ENCODE measurements around the gene HOXA9.

Gene HOXA9

GRCh38 chr7:27164367-27165088 lies 809 bp downstream of the HOXA9 start:
- TF ChIP-seq, protein P1, sequence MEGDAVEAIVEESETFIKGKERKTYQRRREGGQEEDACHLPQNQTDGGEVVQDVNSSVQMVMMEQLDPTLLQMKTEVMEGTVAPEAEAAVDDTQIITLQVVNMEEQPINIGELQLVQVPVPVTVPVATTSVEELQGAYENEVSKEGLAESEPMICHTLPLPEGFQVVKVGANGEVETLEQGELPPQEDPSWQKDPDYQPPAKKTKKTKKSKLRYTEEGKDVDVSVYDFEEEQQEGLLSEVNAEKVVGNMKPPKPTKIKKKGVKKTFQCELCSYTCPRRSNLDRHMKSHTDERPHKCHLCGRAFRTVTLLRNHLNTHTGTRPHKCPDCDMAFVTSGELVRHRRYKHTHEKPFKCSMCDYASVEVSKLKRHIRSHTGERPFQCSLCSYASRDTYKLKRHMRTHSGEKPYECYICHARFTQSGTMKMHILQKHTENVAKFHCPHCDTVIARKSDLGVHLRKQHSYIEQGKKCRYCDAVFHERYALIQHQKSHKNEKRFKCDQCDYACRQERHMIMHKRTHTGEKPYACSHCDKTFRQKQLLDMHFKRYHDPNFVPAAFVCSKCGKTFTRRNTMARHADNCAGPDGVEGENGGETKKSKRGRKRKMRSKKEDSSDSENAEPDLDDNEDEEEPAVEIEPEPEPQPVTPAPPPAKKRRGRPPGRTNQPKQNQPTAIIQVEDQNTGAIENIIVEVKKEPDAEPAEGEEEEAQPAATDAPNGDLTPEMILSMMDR (IDR thresholded peaks at IDR 0.05; ENCODE audit: low read depth, low read length, missing control alignments), result no peak
- DNase-seq (ENCODE audit: low read depth), result no peak
- no peak overlapping the region for H3K4me3 ChIP-seq (ENCODE audit: low read depth, low read length)

DNA sequence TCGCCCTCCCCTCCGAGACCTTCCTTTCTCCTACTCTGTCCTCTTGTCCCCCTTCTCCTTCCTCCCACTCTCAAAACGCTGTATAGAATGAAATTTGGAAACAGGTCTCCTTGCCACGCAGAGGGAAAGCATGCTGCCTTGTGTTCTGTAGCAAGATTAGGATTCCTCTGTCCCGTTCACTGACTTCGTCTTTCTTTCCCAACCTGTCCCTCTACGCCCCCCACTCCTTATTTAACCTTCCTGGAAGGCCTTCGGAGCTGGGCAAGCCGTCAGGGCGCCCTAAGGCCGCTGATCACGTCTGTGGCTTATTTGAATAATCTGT lies 1.3 kb downstream of the HOXA9 start:
- H3K4me3 ChIP-seq (ENCODE audit: low read depth, low read length), result no peak overlapping the region
- DNase-seq (ENCODE audit: low read depth), result no peak
- TF ChIP-seq, protein P1 (IDR thresholded peaks at IDR 0.05; ENCODE audit: low read depth, low read length, missing control alignments), result no peak

DNA sequence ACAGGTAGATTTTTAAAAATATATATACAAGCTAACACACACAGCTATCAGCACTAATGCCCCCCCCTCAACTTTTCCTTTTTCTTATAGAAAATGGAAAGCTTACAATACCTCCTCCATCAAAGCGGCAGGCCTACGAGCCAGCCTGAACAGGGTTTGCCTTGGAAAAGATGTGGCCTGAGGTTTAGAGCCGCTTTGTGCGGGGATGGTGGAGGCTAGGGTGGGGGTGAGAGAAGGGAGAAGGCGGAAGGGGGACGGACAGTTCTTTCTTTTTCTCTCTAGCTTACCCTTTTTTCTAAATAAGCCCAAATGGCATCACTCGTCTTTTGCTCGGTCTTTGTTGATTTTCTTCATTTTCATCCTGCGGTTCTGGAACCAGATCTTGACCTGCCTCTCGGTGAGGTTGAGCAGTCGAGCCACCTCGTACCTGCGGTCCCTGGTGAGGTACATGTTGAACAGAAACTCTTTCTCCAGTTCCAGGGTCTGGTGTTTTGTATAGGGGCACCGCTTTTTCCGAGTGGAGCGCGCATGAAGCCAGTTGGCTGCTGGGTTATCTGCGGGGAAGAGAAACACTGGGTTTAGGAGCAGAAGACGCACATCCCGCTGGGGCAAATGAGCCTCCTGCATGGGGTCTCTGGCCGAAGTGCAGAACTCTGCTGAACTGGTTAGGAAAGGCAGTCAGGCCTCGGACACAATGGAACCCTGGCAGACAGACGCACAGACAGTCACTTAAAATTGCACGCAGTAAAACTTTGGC lies 1.9 kb downstream of the HOXA9 start:
- H3K4me3 ChIP-seq (ENCODE audit: low read depth, low read length), result no peak overlapping the region
- DNase-seq (ENCODE audit: low read depth), result no peak
- TF ChIP-seq, protein P1 (IDR thresholded peaks at IDR 0.05; ENCODE audit: low read depth, low read length, missing control alignments), result no peak

DNA sequence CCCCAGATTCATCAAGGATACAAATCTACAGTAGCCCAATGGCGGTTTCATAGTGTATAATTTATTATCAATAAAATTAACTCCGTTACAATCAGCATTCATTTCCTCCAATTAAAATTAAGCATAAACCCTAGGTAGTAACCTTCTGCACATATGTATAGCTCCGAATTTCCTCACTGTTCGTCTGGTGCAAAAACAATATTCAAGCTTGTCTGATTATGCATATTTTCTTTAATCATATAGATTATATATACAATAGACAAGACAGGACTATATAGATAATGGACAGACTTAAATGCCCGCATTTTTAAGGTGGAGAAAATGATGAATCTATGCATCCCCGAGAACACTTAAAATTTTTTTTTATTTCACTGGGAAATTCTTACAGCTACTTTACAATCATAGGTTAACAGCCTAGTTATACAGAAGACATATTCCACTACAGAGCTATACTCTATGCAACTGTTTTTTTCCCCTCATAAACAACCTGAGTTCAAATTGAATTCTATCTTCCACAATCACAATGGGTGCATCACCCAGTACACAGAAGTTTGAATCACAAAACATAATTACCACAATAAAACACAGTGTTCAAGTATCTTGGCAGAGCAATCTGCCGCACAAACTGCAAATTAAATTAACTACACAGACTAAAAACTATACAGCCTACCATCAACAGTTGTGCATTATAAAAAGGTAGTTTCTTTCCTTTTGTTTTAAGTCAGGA lies 2.6 kb downstream of the HOXA9 start:
- TF ChIP-seq, protein P1 (IDR thresholded peaks at IDR 0.05; ENCODE audit: low read depth, low read length, missing control alignments), result no peak
- no peak overlapping the region for H3K4me3 ChIP-seq (ENCODE audit: low read depth, low read length)

DNA sequence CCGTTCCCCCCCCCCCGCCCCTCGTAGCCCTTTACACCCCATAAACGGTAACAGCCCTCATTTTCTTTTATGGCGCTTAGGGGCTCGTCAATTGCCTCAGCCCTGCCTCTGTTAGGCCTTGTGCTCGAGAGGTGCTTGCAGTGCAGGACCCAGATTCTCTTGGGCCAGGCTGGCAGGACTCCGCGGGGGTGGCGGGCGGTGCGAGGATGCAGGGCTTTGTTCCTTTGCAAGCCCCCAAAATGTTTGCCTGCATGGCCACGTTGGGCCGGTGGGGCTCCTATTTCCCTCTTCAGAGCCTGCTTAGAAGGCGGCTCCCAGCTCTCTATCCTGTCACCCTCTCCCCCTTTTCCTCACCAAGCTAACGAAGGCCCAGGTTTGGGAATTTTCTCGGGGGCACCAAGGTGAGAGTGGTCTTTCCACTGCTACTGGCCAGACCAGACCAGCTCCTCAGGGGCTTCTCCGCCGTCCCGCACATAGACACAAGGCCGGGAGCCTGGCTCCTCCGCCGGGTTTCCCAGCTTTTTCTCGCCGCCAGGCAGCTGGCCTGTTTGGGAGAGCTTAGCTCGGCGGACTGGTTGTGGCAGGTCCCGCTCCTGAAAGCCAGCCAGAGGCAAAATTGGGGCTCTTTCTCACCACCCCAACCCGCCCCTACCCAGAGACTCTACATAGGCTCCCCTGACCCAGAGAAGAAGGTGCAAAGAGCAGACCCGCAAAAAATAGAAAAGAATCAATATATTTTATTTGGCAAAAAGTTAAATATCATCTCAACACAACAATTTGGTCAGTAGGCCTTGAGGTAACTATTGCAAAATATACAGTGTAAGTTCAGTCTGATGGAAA lies 3.4 kb downstream of the HOXA9 start:
- TF ChIP-seq, protein P1 (IDR thresholded peaks at IDR 0.05; ENCODE audit: low read depth, low read length, missing control alignments), result no peak
- no peak overlapping the region for H3K4me3 ChIP-seq (ENCODE audit: low read depth, low read length)
- DNase-seq (ENCODE audit: low read depth), result no peak

More for the DNA sequence above, 2.6 kb downstream of the HOXA9 start:
- DNase-seq (ENCODE audit: low read depth), result no peak

- H3K4me3 ChIP-seq (ENCODE audit: low read depth, low read length), result peak overlapping the region; percentile 63; the same call in 1 of the 2 replicates
- no peak for DNase-seq (ENCODE audit: low read depth)
- TF ChIP-seq, protein P1 (IDR thresholded peaks at IDR 0.05; ENCODE audit: low read depth, low read length, missing control alignments), result no peak
Observed at GRCh38 chr7:27161214-27161720, 4.1 kb downstream of the HOXA9 start.
